Vagina (tissue), 2 donors: ENCODE results near the gene MYL11.

ENCODE experiments used
- POLR2A ChIP-seq, 2 donors: fragments of 450-650 bp; IDR thresholded peaks; one replicate each; pipeline ENCODE4 v1.6.1; 2017; ENCODE audit warnings: antibody characterized with exemption in 2 of 2, mild to moderate bottlenecking in 2 of 2, moderate library complexity in 2 of 2
- TF ChIP-seq, protein P1 (sequence below), 3 experiments: fragments of 450-650 bp in 2 of 3; fragments of 200-600 bp in 1 of 3; sonication (generic) in 1 of 3; IDR thresholded peaks; one replicate each; pipeline ENCODE4 v1.5.1; 2017 to 2019; ENCODE audit warnings: antibody characterized with exemption in 3 of 3, mild to moderate bottlenecking in 2 of 3, moderate library complexity in 2 of 3

DNA sequence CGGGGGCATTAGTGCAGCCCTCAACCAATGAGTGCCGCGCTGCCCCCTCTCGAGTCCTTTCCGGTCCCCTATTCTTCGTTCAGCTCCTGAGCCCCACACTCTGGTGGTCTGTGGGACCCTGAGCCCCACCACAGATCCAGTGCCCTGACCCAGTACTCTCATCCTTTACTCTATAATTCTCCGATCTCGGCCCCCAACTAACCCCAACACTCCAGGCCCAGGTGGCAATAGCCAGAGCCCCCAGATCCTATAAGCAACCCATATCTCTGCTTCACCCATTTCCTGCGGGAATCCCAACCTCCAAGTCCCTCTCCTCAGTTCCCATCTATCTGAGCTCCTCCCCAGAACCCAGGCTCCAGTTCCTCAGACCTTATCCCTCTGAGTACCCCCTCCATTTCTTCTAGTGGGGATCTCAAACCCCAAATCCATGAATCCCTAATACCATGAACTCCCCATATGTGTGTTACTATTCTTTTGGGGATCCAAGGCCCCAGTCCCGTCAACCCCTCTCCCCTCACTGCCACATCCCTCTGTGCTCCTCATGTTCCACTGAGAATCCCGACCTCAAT, 3.3 kb upstream of the MYL11 start:
- TF ChIP-seq, protein P1, sequence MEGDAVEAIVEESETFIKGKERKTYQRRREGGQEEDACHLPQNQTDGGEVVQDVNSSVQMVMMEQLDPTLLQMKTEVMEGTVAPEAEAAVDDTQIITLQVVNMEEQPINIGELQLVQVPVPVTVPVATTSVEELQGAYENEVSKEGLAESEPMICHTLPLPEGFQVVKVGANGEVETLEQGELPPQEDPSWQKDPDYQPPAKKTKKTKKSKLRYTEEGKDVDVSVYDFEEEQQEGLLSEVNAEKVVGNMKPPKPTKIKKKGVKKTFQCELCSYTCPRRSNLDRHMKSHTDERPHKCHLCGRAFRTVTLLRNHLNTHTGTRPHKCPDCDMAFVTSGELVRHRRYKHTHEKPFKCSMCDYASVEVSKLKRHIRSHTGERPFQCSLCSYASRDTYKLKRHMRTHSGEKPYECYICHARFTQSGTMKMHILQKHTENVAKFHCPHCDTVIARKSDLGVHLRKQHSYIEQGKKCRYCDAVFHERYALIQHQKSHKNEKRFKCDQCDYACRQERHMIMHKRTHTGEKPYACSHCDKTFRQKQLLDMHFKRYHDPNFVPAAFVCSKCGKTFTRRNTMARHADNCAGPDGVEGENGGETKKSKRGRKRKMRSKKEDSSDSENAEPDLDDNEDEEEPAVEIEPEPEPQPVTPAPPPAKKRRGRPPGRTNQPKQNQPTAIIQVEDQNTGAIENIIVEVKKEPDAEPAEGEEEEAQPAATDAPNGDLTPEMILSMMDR (IDR thresholded peaks at IDR 0.05): no peak
- no peak for TF ChIP-seq POLR2A (IDR thresholded peaks at IDR 0.05)
